Suprapubic skin (tissue), 3 donors: ENCODE results near the gene KRT20.
A peak's percentile ranks its signal among the peaks of the same experiment; 100 is the strongest.

Experiments used
- CTCF ChIP-seq, 2 donors: fragments of 200-600 bp in 1 of 2; fragments of 450-650 bp in 1 of 2; sonication (generic) in 1 of 2; IDR thresholded peaks; one replicate each; pipeline ENCODE4 v1.5.1; 2016 to 2019; ENCODE audit warnings: antibody characterized with exemption in 2 of 2, mild to moderate bottlenecking in 1 of 2, moderate library complexity in 1 of 2
- EP300 ChIP-seq: sonication (generic); formaldehyde crosslinking; IDR thresholded peaks from one replicate; pipeline ENCODE4 v1.6.1; 2017; ENCODE audit warnings: antibody characterized with exemption
- POLR2A ChIP-seq, 2 donors: fragments of 450-650 bp; IDR thresholded peaks; one replicate each; pipeline ENCODE4 v1.6.1; 2017; ENCODE audit warnings: antibody characterized with exemption in 2 of 2, mild to moderate bottlenecking in 2 of 2, moderate library complexity in 2 of 2

- TF ChIP-seq CTCF (IDR thresholded peaks at IDR 0.05) = peak in 1 of 2 donors; percentile 6
- no peak for TF ChIP-seq POLR2A (IDR thresholded peaks at IDR 0.05)
- no peak for TF ChIP-seq EP300
These were observed at the start of gene KRT20 for GRCh38 chr17:40884708-40885512.
